Measurements from ENCODE around the gene NDEL1. TPM values are rescaled to one million over a fixed set of nuclear protein-coding genes. Genes with fewer than 3 reads are reported as not detected.

Gene NDEL1
- total RNA-seq, 1 experiment from 2014 or later, result 38.4 TPM

GRCh38 chr17:8408371-8408770 lies 27.3 kb upstream of the NDEL1 start:
- peak overlapping the region in 2 of 3 experiments; percentile 39 to 59; a peak in 4 of 7 replicates for H3K27ac Mint-ChIP-seq
- Histone ChIP-seq H3K23me2 (ENCODE audit: insufficient read length, low read depth, low read length, poor library complexity, severe bottlenecking) (no peaks in the 10 kb centered on the region), H3K4me2 (ENCODE audit: insufficient read depth, insufficient read length, low read length) (no peak overlapping the region), H4K5ac (ENCODE audit: insufficient read length, low read depth, low read length) (no peak overlapping the region), H3K27ac (ENCODE audit: insufficient read length, low read depth, low read length) (no peak overlapping the region), H2BK12ac (ENCODE audit: insufficient read length, low read depth, low read length) (no peak overlapping the region), H3K79me2 (ENCODE audit: insufficient read depth, low read length) (no peaks in the 10 kb centered on the region), H2BK15ac (ENCODE audit: low read depth, low read length) (no peak overlapping the region), H3K9ac (ENCODE audit: extremely low read depth, insufficient read length, low read length) (no peak overlapping the region), H3K79me1 (ENCODE audit: insufficient read depth, low read depth, low read length, poor library complexity, severe bottlenecking) (no peaks in the 10 kb centered on the region), H3K27me3 (ENCODE audit: insufficient read depth, low read length) (no peaks in the 10 kb centered on the region), H3K18ac (ENCODE audit: insufficient read length, low read depth, low read length) (no peak overlapping the region), H3K9me3 (ENCODE audit: control insufficient read depth, low read depth, low read length) (no peaks in the 10 kb centered on the region), H3K4me1 (ENCODE audit: insufficient read depth, low read length) (no peaks in the 10 kb centered on the region), H3K4ac (ENCODE audit: low read depth, low read length) (no peak overlapping the region), H4K20me1 (ENCODE audit: control insufficient read depth, insufficient read depth, insufficient read length) (no peaks in the 10 kb centered on the region), H3K56ac (ENCODE audit: insufficient read length, low read depth, low read length) (no peak overlapping the region), H4K8ac (replicated peaks; ENCODE audit: insufficient read length, low read depth, low read length) (no peak overlapping the region), H3K14ac (ENCODE audit: insufficient read depth, low read length) (no peak overlapping the region), H2BK120ac (ENCODE audit: low read depth, low read length, poor library complexity, severe bottlenecking) (no peak overlapping the region), H2AK5ac (ENCODE audit: insufficient read length, low read length) (no peak overlapping the region), H3K23ac (ENCODE audit: insufficient read length, low read depth, low read length) (no peak overlapping the region), H2BK20ac (ENCODE audit: low read depth, low read length, poor library complexity, severe bottlenecking) (no peak overlapping the region), H2AFZ (ENCODE audit: low read length) (no peak overlapping the region), H3T11ph (ENCODE audit: low read length) (no peak overlapping the region), H4K91ac (ENCODE audit: insufficient read length, low read depth, low read length) (no peak overlapping the region), H2BK5ac (ENCODE audit: insufficient read length, low read length) (no peak overlapping the region)
- peaks cover 14 to 15% of the 10 kb centered on the region in 2 experiments for H3K4me1 Mint-ChIP-seq
- H3K36me3 Mint-ChIP-seq (ENCODE audit: insufficient read depth in 1 of 3, low read depth in 3 of 3), result no peaks in the 10 kb centered on the region
- no peak for TF ChIP-seq CTCF (conservative IDR thresholded peaks at IDR 0.05)
- H3K4me3 Mint-ChIP-seq, result no peak overlapping the region
- no peaks in the 10 kb centered on the region for H3K9me3 Mint-ChIP-seq
- H3K27me3 Mint-ChIP-seq (ENCODE audit: low read depth), result peaks cover 2% of the 10 kb centered on the region; the same call in 1 of the 2 replicates
- peak; percentile 79 for DNase-seq
- no CpG with 5 or more reads among the region's 14 CpGs for WGBS (ENCODE audit: extremely low coverage, insufficient read length, low lambda C conversion rate)

Measured in H9 (cell line).